Measurements from ENCODE around the gene PTPRH. TPM values are rescaled to one million over a fixed set of nuclear protein-coding genes. Genes with fewer than 3 reads are reported as not detected.

The PTPRH gene
- total RNA-seq, 2 experiments from 2014 or later, result not detected

DNA sequence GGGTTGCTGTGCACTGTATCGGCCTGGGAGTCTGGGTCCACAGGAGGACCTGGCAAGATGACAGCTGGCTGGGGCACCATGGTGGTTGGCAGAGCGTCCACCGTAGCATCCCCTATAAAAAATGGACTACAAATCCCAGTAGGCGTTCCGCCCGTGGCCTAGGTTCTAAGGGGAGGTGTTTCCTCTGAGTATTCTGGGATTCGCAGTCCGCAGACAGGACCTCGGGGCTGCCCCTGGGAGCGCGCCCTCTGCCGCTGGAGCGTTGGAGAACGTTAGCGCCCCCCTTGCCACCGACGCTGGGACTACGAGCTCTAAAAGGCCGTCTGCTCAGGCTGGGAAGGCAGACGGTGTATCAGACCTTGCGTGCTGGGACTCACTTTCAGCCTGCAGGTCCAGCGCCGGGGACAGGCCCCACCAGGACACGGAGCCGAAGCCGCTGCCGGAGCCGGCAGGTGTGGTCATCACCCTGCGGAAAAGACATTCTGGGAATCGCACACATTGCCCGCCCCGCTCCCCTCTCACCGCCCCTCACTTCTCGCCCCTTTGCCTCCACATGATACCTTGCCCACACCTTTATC is 43.3 kb downstream of the PTPRH start:
- H2AFZ ChIP-seq (ENCODE audit: low read length), result peak overlapping the region; percentile 32; the same call in 1 of the 2 replicates
- peak overlapping the region; percentile 55 for H3K4me2 ChIP-seq (ENCODE audit: low read length)
- BruUV-seq (replicated peaks), result no TSS peak
- intact Hi-C loops (cut with micrococcal nuclease; ENCODE audit: unreplicated experiment), result loop anchor here (2.0 kb wide), 1 partner anchor 85 kb away; no protein-coding TSS in a partner anchor
- peak overlapping the region; percentile 47 for H3K4me3 ChIP-seq (ENCODE audit: low read depth, low read length, poor library complexity, severe bottlenecking)
- no peaks in the 10 kb centered on the region for H3K36me3 ChIP-seq (ENCODE audit: insufficient read depth, low read length)
- H3K79me2 ChIP-seq (ENCODE audit: insufficient read depth, low read depth, low read length), result no peaks in the 10 kb centered on the region
- no peaks in the 10 kb centered on the region for H4K20me1 ChIP-seq (ENCODE audit: insufficient read depth, low read length)
- no peaks in the 10 kb centered on the region for H3K9me3 ChIP-seq (ENCODE audit: low read length)
- DNase-seq (ENCODE audit: low spot score), result peak; percentile 46
- H3K9me2 ChIP-seq (ENCODE audit: insufficient read depth, low read length), result no peaks in the 10 kb centered on the region
- H3K4me1 ChIP-seq (ENCODE audit: insufficient read depth, low read length, poor library complexity, severe bottlenecking), result peaks cover 7% of the 10 kb centered on the region
- H3K27ac ChIP-seq (ENCODE audit: low read depth, low read length, poor library complexity, severe bottlenecking), result no peak overlapping the region
- TF ChIP-seq, protein P1, sequence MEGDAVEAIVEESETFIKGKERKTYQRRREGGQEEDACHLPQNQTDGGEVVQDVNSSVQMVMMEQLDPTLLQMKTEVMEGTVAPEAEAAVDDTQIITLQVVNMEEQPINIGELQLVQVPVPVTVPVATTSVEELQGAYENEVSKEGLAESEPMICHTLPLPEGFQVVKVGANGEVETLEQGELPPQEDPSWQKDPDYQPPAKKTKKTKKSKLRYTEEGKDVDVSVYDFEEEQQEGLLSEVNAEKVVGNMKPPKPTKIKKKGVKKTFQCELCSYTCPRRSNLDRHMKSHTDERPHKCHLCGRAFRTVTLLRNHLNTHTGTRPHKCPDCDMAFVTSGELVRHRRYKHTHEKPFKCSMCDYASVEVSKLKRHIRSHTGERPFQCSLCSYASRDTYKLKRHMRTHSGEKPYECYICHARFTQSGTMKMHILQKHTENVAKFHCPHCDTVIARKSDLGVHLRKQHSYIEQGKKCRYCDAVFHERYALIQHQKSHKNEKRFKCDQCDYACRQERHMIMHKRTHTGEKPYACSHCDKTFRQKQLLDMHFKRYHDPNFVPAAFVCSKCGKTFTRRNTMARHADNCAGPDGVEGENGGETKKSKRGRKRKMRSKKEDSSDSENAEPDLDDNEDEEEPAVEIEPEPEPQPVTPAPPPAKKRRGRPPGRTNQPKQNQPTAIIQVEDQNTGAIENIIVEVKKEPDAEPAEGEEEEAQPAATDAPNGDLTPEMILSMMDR (conservative IDR thresholded peaks at IDR 0.05; ENCODE audit: low read length), result peak; percentile 68
- TF ChIP-seq EZH2phosphoT487 (IDR thresholded peaks at IDR 0.05; ENCODE audit: borderline replicate concordance, low read depth, low read length), result no peak
- ChIA-PET CTCF (ENCODE audit: unreplicated experiment) (no interaction called here), POLR2A (interaction anchor here (0.5 to 0.8 kb wide), 2 partner anchors 10 to 89 kb away, joined by 3 to 4 read pairs; no protein-coding TSS in a partner anchor)

DNA sequence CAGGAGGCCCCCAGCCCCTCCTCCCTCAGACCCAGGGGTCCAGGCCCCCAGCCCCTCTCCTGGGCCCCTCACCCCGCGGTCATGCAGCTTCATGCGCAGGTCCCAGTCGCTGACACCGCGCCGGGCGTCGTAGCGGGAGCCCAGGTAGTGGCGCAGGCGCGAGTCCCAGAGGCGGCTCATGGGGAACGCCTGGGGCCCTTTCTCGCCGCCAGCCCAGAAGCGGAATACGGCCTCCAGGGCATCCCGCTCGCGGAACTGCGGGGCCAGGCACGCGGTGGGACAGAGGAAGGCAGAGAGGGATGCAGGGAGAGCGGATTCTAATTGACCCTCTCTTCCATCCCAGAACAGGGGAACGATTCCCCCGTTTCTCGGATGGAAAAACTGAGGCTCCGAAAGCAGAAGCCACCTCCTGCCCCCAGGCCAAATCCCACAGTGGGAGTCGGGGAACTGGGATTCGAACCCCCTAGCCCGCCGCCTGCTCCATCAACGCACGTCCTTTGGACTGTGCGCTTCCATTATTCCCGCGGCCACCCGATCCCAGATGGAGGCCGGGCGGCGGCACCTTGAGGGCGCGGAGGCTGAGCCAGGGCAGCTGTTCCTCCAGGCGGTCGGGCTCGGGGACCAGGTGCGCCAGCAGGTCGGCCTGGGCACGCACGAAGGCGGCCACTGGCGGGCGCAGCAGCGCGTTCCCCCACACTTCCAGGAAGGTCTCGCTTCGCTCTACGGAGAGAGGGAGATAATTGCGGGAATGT is 47.6 kb downstream of the PTPRH start:
- Histone ChIP-seq H2AFZ (ENCODE audit: low read length) (no peak overlapping the region), H3K9me2 (ENCODE audit: insufficient read depth, low read length) (no peaks in the 10 kb centered on the region), H4K20me1 (ENCODE audit: insufficient read depth, low read length) (no peaks in the 10 kb centered on the region), H3K4me1 (ENCODE audit: insufficient read depth, low read length, poor library complexity, severe bottlenecking) (peaks cover 6% of the 10 kb centered on the region), H3K36me3 (ENCODE audit: insufficient read depth, low read length) (no peaks in the 10 kb centered on the region), H3K27ac (ENCODE audit: low read depth, low read length, poor library complexity, severe bottlenecking) (no peak overlapping the region), H3K79me2 (ENCODE audit: insufficient read depth, low read depth, low read length) (no peaks in the 10 kb centered on the region), H3K4me2 (ENCODE audit: low read length) (no peak overlapping the region), H3K4me3 (ENCODE audit: low read depth, low read length, poor library complexity, severe bottlenecking) (no peak overlapping the region), H3K9me3 (ENCODE audit: low read length) (no peaks in the 10 kb centered on the region)
- TF ChIP-seq EZH2phosphoT487 (IDR thresholded peaks at IDR 0.05; ENCODE audit: borderline replicate concordance, low read depth, low read length), result no peak
- TF ChIP-seq, protein P1 (conservative IDR thresholded peaks at IDR 0.05; ENCODE audit: low read length), result no peak
- no peak for DNase-seq (ENCODE audit: low spot score)
- intact Hi-C loops (cut with micrococcal nuclease; ENCODE audit: unreplicated experiment), result loop anchor here (5.0 kb wide), 1 partner anchor 279 kb away; no protein-coding TSS in a partner anchor
- POLR2A ChIA-PET, result no interaction called here
- BruUV-seq (replicated peaks), result no TSS peak
- CTCF ChIA-PET (ENCODE audit: unreplicated experiment), result interaction anchor here (1.5 kb wide), 1 partner anchor 10 kb away, joined by 3 read pairs; no protein-coding TSS in a partner anchor
